GM12878 (cell line): ENCODE measurements around the gene HNRNPA2B1. TPM values are rescaled to one million over a fixed set of nuclear protein-coding genes. Genes with fewer than 3 reads are reported as not detected.

Source experiments
- ATAC-seq: fragments of 200-7000 bp; cut with Tn5 transposase; 3 replicates; pipeline ENCODE4 v1.9.1; 2020; ENCODE audit warnings: mild to moderate bottlenecking, moderate library complexity
- BruUV-seq: library from RNA; stranded (reverse); fragments of 400-500 nt; replicated peaks from 2 replicates; lab custom pipeline; 2021; lab: Mats Ljungman, UMichigan
- CTCF ChIA-PET: fragments of 300-600 bp; sonication (Branson Sonifier 250); formaldehyde crosslinking; extraction: SDS; loops from one replicate; lab custom pipeline; 2021; ENCODE audit warnings: inconsistent platforms; lab: Yijun Ruan, JAX
- POLR2A ChIA-PET: fragments of 350-600 bp; formaldehyde crosslinking; extraction: SDS; loops from one replicate; lab custom pipeline; 2021; ENCODE audit warnings: inconsistent platforms; lab: Charles Lee
- RAD21 ChIA-PET: fragments of 300-600 bp; sonication (Branson Sonifier 250); formaldehyde crosslinking; loops from one replicate; lab custom pipeline; 2023; ENCODE audit warnings: antibody characterized with exemption; ENCODE audit not compliant: unreplicated experiment; lab: Charles Lee
- SMC1A ChIA-PET: fragments of 300-600 bp; sonication (Branson Sonifier 250); formaldehyde crosslinking; loops from one replicate; lab custom pipeline; 2023; ENCODE audit not compliant: unreplicated experiment, uncharacterized antibody; lab: Charles Lee
- DNase-seq: peaks from one replicate; pipeline ENCODE4 v3.0.0-alpha.2; 2011; ENCODE audit warnings: low read depth, low spot score
- FAIRE-seq: peaks from 3 replicates; lab custom pipeline; 2011; peaks lifted over from hg19 to GRCh38; lab: Jason Lieb, UNC
- H2AFZ ChIP-seq: 2 replicates; pipeline ENCODE4 v1.6.0; 2011; ENCODE audit warnings: low read depth, low read length, control low read depth; ENCODE audit not compliant: control insufficient read depth
- H3K27ac ChIP-seq: 2 replicates; pipeline ENCODE4 v1.5.1; 2011; ENCODE audit warnings: control low read depth; ENCODE audit not compliant: control insufficient read depth, insufficient read depth
- H3K27me3 ChIP-seq, 2 experiments: replicated peaks in 1 of 2; 2 replicates each; pipeline versions ENCODE4 v1.6.0 to v1.6.1; 2011; ENCODE audit warnings: low read length in 1 of 2; ENCODE audit not compliant: control insufficient read depth in 2 of 2, insufficient read depth in 2 of 2
- H3K36me3 ChIP-seq, 2 experiments: 2 replicates each; pipeline ENCODE4 v1.5.1; 2011; ENCODE audit warnings: low read length in 1 of 2; ENCODE audit not compliant: control insufficient read depth in 2 of 2, insufficient read depth in 2 of 2
- H3K4me1 ChIP-seq: 2 replicates; pipeline ENCODE4 v1.6.1; 2011; ENCODE audit warnings: mild to moderate bottlenecking, low read length, moderate library complexity, mixed read lengths; ENCODE audit not compliant: control insufficient read depth, insufficient read depth
- H3K4me2 ChIP-seq: 2 replicates; pipeline ENCODE4 v1.6.0; 2011; ENCODE audit warnings: control low read depth; ENCODE audit not compliant: control insufficient read depth, insufficient read depth
- H3K4me3 ChIP-seq: fragments of 200-600 bp; sonication (generic); 2 replicates; pipeline ENCODE4 v1.5.1; 2016
- H3K79me2 ChIP-seq: 2 replicates; pipeline ENCODE4 v1.6.0; 2011; ENCODE audit warnings: low read length; ENCODE audit not compliant: control insufficient read depth, insufficient read depth
- H3K9ac ChIP-seq: 2 replicates; pipeline ENCODE4 v1.8.0; 2011; ENCODE audit warnings: low read length, control low read depth, mixed read lengths; ENCODE audit not compliant: control insufficient read depth, insufficient read depth
- H3K9me3 ChIP-seq: replicated peaks from 3 replicates; pipeline ENCODE4 v1.5.1; 2011; ENCODE audit warnings: mild to moderate bottlenecking, low read length; ENCODE audit not compliant: control insufficient read depth, insufficient read depth
- H4K20me1 ChIP-seq: 2 replicates; pipeline ENCODE4 v1.6.0; 2011; ENCODE audit not compliant: control insufficient read depth, insufficient read depth
- CHD2 ChIP-seq: IDR thresholded peaks from 2 replicates; pipeline ENCODE4 v1.6.1; 2011; ENCODE audit warnings: low read depth, low read length, improper control_type of control experiment, borderline replicate concordance
- EED ChIP-seq: sonication (generic); IDR thresholded peaks from 2 replicates; pipeline ENCODE4 v1.6.1; 2016; ENCODE audit warnings: antibody characterized with exemption, low read depth
- ESRRA ChIP-seq: IDR thresholded peaks from 2 replicates; pipeline ENCODE4 v1.6.1; 2012; ENCODE audit warnings: mild to moderate bottlenecking, low read length, improper control_type of control experiment
- MEF2A ChIP-seq: IDR thresholded peaks from 2 replicates; pipeline ENCODE4 v1.6.1; 2011; ENCODE audit warnings: low read depth, mild to moderate bottlenecking, low read length, moderate library complexity; ENCODE audit not compliant: insufficient read depth
- MEF2B ChIP-seq: fragments of 450-650 bp; IDR thresholded peaks from 2 replicates; pipeline ENCODE4 v1.6.1; 2018; ENCODE audit warnings: mild to moderate bottlenecking, moderate library complexity; ENCODE audit not compliant: partially characterized antibody, poor library complexity, severe bottlenecking
- MYC ChIP-seq: IDR thresholded peaks from 2 replicates; pipeline ENCODE4 v1.6.1; 2011; ENCODE audit warnings: mild to moderate bottlenecking, low read length, moderate library complexity, inconsistent platforms; ENCODE audit not compliant: insufficient read depth, insufficient replicate concordance, insufficient read length, severe bottlenecking
- POU2F2 ChIP-seq: IDR thresholded peaks from 3 replicates; pipeline ENCODE4 v1.6.1; 2011; ENCODE audit warnings: low read depth, mild to moderate bottlenecking, low read length, borderline replicate concordance
- SUZ12 ChIP-seq: fragments of 200-600 bp; sonication (generic); IDR thresholded peaks from one replicate; pipeline ENCODE4 v1.6.1; 2018; ENCODE audit warnings: antibody characterized with exemption, mild to moderate bottlenecking; ENCODE audit not compliant: unreplicated experiment
- WGBS: methylation state at CpG from one replicate; pipeline ENCODE4 v1.1.6; 2016; ENCODE audit warnings: low lambda C conversion rate; ENCODE audit not compliant: insufficient replicate concordance, insufficient coverage; ENCODE audit errors: missing lambda C conversion rate; 5-methylcytosine and 5-hydroxymethylcytosine counted together
- in situ Hi-C: fragments of 300-500 bp; cut with MboI; formaldehyde crosslinking; loops from 9 replicates; pipeline ENCODE4 v1.14.3; 2018; ENCODE audit warnings: mixed read lengths
- intact Hi-C: fragments of 100-400 bp; cut with micrococcal nuclease; formaldehyde crosslinking; loops from one replicate; pipeline ENCODE4 v1.14.2; 2022; ENCODE audit not compliant: unreplicated experiment
- polyA plus RNA-seq, 11 experiments: library from polyadenylated mRNA; depleted of rRNA in 4 of 11; unstranded in 6 of 11; stranded (reverse) in 5 of 11; fragments of >200 nt; fragmentation: Nextera tagmentation in 4 of 11; fragmentation: Illumina TruSeq in 1 of 11; extraction: Ambion mirVana in 4 of 11; extraction: Trizol in 1 of 11; gene quantifications; 1 replicate in 1 of 11; 2 replicates in 10 of 11; pipeline versions ENCODE4 v1.2.1 to v1.2.3, GENCODE V29; 2011 to 2016; ENCODE audit warnings: inconsistent platforms in 2 of 11, missing spikeins in 2 of 11, low read depth in 1 of 11
- total RNA-seq, 4 experiments: library from RNA; depleted of rRNA in 3 of 4; stranded (reverse); fragments of >200 nt in 3 of 4; fragmentation: Illumina TruSeq in 1 of 4; extraction: Trizol in 1 of 4; gene quantifications; 2 replicates each; pipeline versions ENCODE4 v1.2.1 to v1.2.3, GENCODE V29; 2013 to 2021

Gene HNRNPA2B1
- total and polyA plus RNA-seq, 10 of the 15 experiments (the other 5 are each of a cell fraction or from before 2014, with no cell fraction given) = 295 to 1,396 (median 932) TPM

DNA sequence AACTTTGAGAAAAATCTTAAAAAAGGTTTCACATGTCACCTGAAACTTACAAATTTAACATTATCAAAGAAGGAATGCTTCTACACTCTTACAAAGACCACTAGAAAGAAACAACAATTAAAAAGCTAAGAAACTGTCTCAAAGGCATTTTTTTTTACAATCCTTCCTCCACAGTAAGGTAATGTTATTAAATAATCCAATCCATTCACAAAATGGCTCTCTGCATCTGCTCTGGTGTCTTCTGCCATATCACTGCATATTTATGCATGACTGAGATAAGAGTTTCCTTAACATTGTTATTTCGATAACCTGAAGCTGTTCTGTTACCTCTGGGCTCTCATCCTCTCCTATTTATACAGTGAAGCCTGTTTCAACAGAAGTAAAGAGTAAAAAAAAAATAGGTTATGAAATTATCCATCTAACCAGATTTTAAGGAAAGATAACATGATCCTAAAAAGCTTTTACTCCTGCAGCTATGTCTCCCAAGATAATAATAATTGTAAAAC lies 8.5 kb downstream of the HNRNPA2B1 start:
- SMC1A ChIA-PET = interaction anchor here (0.7 to 11.0 kb wide), 20 partner anchors 8 to 299 kb away, joined by 3 to 198 read pairs (median 6); partner anchors contain the start of gene NFE2L3
- Histone ChIP-seq H4K20me1 (peaks cover 8% of the 10 kb centered on the region), H3K4me2 (peak overlapping the region; percentile 61; the same call in 1 of the 2 replicates), H3K4me3 (peak overlapping the region; percentile 13; the same call in 1 of the 2 replicates), H3K9ac (no peak overlapping the region), H3K36me3 (peaks cover 11 to 56% of the 10 kb centered on the region in 2 experiments), H3K79me2 (peaks cover 70% of the 10 kb centered on the region), H3K9me3 (no peaks in the 10 kb centered on the region), H3K27ac (no peak overlapping the region), H3K4me1 (peaks cover 33% of the 10 kb centered on the region), H3K27me3 (no peaks in the 10 kb centered on the region), H2AFZ (no peak overlapping the region)
- CTCF ChIA-PET = interaction anchor here (0.6 to 13.1 kb wide), 19 partner anchors 9 to 309 kb away, joined by 3 to 203 read pairs (median 6); partner anchors contain the start of genes CBX3 and NFE2L3
- FAIRE-seq (no peak), DNase-seq (no peak), ATAC-seq (no peak)
- in situ Hi-C loops = loop anchor here (5.0 to 10.0 kb wide), 2 partner anchors 100 to 173 kb away; no protein-coding TSS in a partner anchor
- RAD21 ChIA-PET = interaction anchor here (0.9 to 12.7 kb wide), 14 partner anchors 9 to 299 kb away, joined by 3 to 164 read pairs (median 10); partner anchors contain the start of genes CBX3 and NFE2L3
- TF ChIP-seq MEF2B = no peak
- no peak for TF ChIP-seq MYC
- no peak for TF ChIP-seq POU2F2
- no peak for TF ChIP-seq SUZ12
- TF ChIP-seq CHD2 = no peak
- no peak for TF ChIP-seq EED
- TF ChIP-seq ESRRA = no peak
- no peak for TF ChIP-seq MEF2A
- BruUV-seq = TSS peak; percentile 47
- intact Hi-C loops = loop anchor here (5.0 kb wide), 1 partner anchor 300 kb away; no protein-coding TSS in a partner anchor
- POLR2A ChIA-PET = interaction anchor here (0.5 to 12.7 kb wide), 15 partner anchors 8 to 103 kb away, joined by 3 to 206 read pairs (median 5); partner anchors contain the start of genes CBX3, HNRNPA2B1 and NFE2L3
- WGBS = 53% methylated on average over 1 of the region's 1 CpG
